Neural cell (in vitro differentiated cells): ENCODE measurements around the gene INTS7. TPM values are rescaled to one million over a fixed set of nuclear protein-coding genes. Genes with fewer than 3 reads are reported as not detected.

Source experiments
- H2AFZ ChIP-seq: fragments of 200-600, 300-800 bp; sonication (generic), shearing (Covaris generic); 2 replicates; pipeline ENCODE4 v1.6.0; 2014; ENCODE audit warnings: low read depth, mild to moderate bottlenecking, antibody characterized with exemption, low read length, moderate library complexity
- H3F3A ChIP-seq: fragments of 200-600 bp; shearing (Covaris generic); 2 replicates; pipeline ENCODE4 v1.6.1; 2016; ENCODE audit warnings: mild to moderate bottlenecking, moderate library complexity, mixed read lengths, antibody characterized with exemption, low read length; ENCODE audit not compliant: insufficient read depth, poor library complexity, severe bottlenecking
- H3K27ac ChIP-seq: fragments of 200-600, 300-800 bp; sonication (generic), shearing (Covaris generic); 2 replicates; pipeline ENCODE4 v1.5.1; 2014; ENCODE audit warnings: mild to moderate bottlenecking, low read length, moderate library complexity
- H3K27me3 ChIP-seq: fragments of 300-800, 200-600 bp; sonication (generic), shearing (Covaris generic); 2 replicates; pipeline ENCODE4 v1.6.0; 2014; ENCODE audit warnings: mild to moderate bottlenecking, low read depth, low read length, moderate library complexity; ENCODE audit not compliant: insufficient read depth
- H3K36me3 ChIP-seq: fragments of 300-800, 200-600 bp; sonication (generic), shearing (Covaris generic); 2 replicates; pipeline ENCODE4 v1.5.1; 2014; ENCODE audit warnings: mild to moderate bottlenecking, antibody characterized with exemption, low read length, moderate library complexity; ENCODE audit not compliant: insufficient read depth
- H3K4me2 ChIP-seq: fragments of 300-800, 200-600 bp; sonication (generic), shearing (Covaris generic); 2 replicates; pipeline ENCODE4 v1.6.0; 2014; ENCODE audit warnings: mild to moderate bottlenecking, low read length
- H3K4me3 ChIP-seq: fragments of 300-800, 200-600 bp; sonication (generic), shearing (Covaris generic); 2 replicates; pipeline ENCODE4 v1.5.1; 2014; ENCODE audit warnings: mild to moderate bottlenecking, low read length, moderate library complexity
- H3K79me2 ChIP-seq: fragments of 200-600 bp; shearing (Covaris generic); replicated peaks from 2 replicates; pipeline ENCODE4 v1.6.0; 2014; ENCODE audit warnings: mild to moderate bottlenecking, low read length, moderate library complexity; ENCODE audit not compliant: insufficient read depth
- H3K9ac ChIP-seq: fragments of 300-800, 200-600 bp; sonication (generic), shearing (Covaris generic); 2 replicates; pipeline ENCODE4 v1.6.1; 2016; ENCODE audit warnings: mild to moderate bottlenecking, low read length, mixed read lengths
- H3K9me2 ChIP-seq: fragments of 200-600 bp; shearing (Covaris generic); 2 replicates; pipeline ENCODE4 v1.6.1; 2016; ENCODE audit warnings: mild to moderate bottlenecking, low read length, mixed read lengths; ENCODE audit not compliant: insufficient read depth
- H3K9me3 ChIP-seq: fragments of 200-600, 300-800 bp; sonication (generic), shearing (Covaris generic); 2 replicates; pipeline ENCODE4 v1.6.1; 2016; ENCODE audit warnings: mild to moderate bottlenecking, mixed run types, low read length, moderate library complexity, mixed read lengths
- H4K20me1 ChIP-seq: fragments of 200-600 bp; shearing (Covaris generic); 2 replicates; pipeline ENCODE4 v1.6.1; 2016; ENCODE audit warnings: mild to moderate bottlenecking, mixed run types; ENCODE audit not compliant: insufficient read depth
- EZH2 ChIP-seq: fragments of 200-600, 300-800 bp; shearing (Covaris generic), sonication (generic); IDR thresholded peaks from 2 replicates; pipeline ENCODE4 v1.6.1; 2014; ENCODE audit warnings: antibody characterized with exemption, low read length, borderline replicate concordance, mild to moderate bottlenecking; ENCODE audit not compliant: insufficient read depth, poor library complexity, severe bottlenecking
- MXI1 ChIP-seq: fragments of 450-650 bp; conservative IDR thresholded peaks from 2 replicates; pipeline ENCODE4 v1.6.1; 2014; ENCODE audit warnings: antibody characterized with exemption, mild to moderate bottlenecking; ENCODE audit not compliant: poor library complexity, severe bottlenecking
- POLR2AphosphoS5 ChIP-seq: IDR thresholded peaks from 2 replicates; pipeline ENCODE4 v1.6.1; 2012
- RAD21 ChIP-seq: fragments of 450-650 bp; conservative IDR thresholded peaks from 2 replicates; pipeline ENCODE4 v1.6.1; 2014; ENCODE audit warnings: antibody characterized with exemption, mild to moderate bottlenecking, moderate library complexity
- SMC3 ChIP-seq: fragments of 450-650 bp; conservative IDR thresholded peaks from 2 replicates; pipeline ENCODE4 v1.6.1; 2014; ENCODE audit warnings: antibody characterized with exemption, mild to moderate bottlenecking, moderate library complexity; ENCODE audit not compliant: poor library complexity
- TAF1 ChIP-seq: IDR thresholded peaks from 2 replicates; pipeline ENCODE4 v1.6.1; 2012; ENCODE audit warnings: low read depth
- polyA plus RNA-seq: library from polyadenylated mRNA; depleted of rRNA; stranded (reverse); fragments of >200 nt; gene quantifications from 2 replicates; pipeline ENCODE4 v1.2.3, GENCODE V29; 2014
- TF ChIP-seq, protein P1 (sequence below): fragments of 450-650 bp; IDR thresholded peaks from 2 replicates; pipeline ENCODE4 v1.5.1; 2014; ENCODE audit warnings: antibody characterized with exemption, mild to moderate bottlenecking, moderate library complexity; ENCODE audit not compliant: poor library complexity, severe bottlenecking
- TF ChIP-seq, protein P2 (sequence below): IDR thresholded peaks from 2 replicates; pipeline ENCODE4 v1.6.1; 2012; ENCODE audit warnings: borderline replicate concordance

The INTS7 gene
- polyA plus RNA-seq, 1 donor from 2014 or later, result 23.6 TPM

DNA sequence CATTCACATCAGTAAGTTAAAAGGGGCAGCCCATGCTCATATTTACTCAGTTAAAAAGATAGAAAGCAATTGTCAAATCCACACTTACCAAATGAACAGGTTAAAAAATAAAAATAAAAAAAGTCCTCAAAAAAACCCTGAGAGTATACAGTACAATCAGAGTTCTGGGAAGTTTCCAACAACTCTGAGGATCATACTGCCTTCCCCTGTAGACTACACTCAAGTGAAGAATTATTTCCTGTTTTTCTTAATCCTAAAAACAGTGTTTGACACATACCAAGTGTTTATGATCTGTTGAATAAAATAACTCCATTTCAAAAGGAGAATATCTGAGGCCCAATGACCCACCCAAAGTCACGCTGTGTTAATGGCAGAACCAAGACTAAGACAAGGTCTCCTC, 61.8 kb downstream of the INTS7 start:
- Histone ChIP-seq H3K9me2 (no peaks in the 10 kb centered on the region), H3F3A (no peaks in the 10 kb centered on the region), H3K36me3 (no peaks in the 10 kb centered on the region), H3K79me2 (no peaks in the 10 kb centered on the region), H2AFZ (no peak overlapping the region), H3K9me3 (no peaks in the 10 kb centered on the region), H3K27me3 (no peaks in the 10 kb centered on the region), H4K20me1 (no peaks in the 10 kb centered on the region), H3K9ac (no peak overlapping the region), H3K27ac (no peak overlapping the region), H3K4me2 (no peak overlapping the region), H3K4me3 (no peak overlapping the region)
- TF ChIP-seq, protein P1, sequence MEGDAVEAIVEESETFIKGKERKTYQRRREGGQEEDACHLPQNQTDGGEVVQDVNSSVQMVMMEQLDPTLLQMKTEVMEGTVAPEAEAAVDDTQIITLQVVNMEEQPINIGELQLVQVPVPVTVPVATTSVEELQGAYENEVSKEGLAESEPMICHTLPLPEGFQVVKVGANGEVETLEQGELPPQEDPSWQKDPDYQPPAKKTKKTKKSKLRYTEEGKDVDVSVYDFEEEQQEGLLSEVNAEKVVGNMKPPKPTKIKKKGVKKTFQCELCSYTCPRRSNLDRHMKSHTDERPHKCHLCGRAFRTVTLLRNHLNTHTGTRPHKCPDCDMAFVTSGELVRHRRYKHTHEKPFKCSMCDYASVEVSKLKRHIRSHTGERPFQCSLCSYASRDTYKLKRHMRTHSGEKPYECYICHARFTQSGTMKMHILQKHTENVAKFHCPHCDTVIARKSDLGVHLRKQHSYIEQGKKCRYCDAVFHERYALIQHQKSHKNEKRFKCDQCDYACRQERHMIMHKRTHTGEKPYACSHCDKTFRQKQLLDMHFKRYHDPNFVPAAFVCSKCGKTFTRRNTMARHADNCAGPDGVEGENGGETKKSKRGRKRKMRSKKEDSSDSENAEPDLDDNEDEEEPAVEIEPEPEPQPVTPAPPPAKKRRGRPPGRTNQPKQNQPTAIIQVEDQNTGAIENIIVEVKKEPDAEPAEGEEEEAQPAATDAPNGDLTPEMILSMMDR, result no peak
- TF ChIP-seq RAD21 (no peak), SMC3 (no peak)

DNA sequence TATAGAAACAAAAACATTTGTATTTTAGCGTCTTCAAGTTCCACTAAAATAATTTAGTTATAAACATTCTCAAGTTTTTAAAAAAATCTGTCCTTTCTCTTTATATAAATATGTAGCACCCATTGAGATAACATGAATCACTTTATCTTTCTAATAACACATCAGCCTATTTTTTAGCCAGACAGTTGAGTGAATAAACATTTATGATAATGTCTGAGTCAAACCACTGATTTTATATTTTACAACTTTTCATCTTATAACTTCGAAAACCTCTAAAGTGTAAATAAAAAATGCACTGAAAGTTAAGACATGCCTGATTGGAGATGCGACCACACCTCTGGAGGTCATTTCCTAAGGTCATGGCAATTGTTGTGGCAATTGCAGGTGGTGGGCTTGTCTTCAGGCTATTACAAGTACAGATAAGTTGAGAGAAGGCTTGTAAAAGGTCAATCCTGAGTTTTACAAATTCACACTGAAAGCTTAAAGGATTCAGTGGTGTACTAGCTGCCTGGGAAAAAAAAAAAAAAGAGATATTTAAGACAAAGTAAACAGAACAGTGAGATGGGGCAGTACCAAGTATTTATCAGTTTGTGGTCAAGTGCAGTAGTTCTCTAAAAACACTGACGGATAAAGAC, 67.0 kb downstream of the INTS7 start:
- no peaks in the 10 kb centered on the region for H4K20me1 ChIP-seq
- H3K4me3 ChIP-seq, result no peak overlapping the region
- no peaks in the 10 kb centered on the region for H3K79me2 ChIP-seq
- H3K36me3 ChIP-seq, result peaks cover 3% of the 10 kb centered on the region
- H3K9ac ChIP-seq, result no peak overlapping the region
- H3K4me2 ChIP-seq, result no peak overlapping the region
- H3K27me3 ChIP-seq, result no peaks in the 10 kb centered on the region
- no peak overlapping the region for H2AFZ ChIP-seq
- H3K9me2 ChIP-seq, result no peaks in the 10 kb centered on the region
- H3K9me3 ChIP-seq, result no peaks in the 10 kb centered on the region
- TF ChIP-seq EZH2 (no peak), TAF1 (no peak), POLR2AphosphoS5 (no peak), MXI1 (no peak)
- TF ChIP-seq, protein P2, sequence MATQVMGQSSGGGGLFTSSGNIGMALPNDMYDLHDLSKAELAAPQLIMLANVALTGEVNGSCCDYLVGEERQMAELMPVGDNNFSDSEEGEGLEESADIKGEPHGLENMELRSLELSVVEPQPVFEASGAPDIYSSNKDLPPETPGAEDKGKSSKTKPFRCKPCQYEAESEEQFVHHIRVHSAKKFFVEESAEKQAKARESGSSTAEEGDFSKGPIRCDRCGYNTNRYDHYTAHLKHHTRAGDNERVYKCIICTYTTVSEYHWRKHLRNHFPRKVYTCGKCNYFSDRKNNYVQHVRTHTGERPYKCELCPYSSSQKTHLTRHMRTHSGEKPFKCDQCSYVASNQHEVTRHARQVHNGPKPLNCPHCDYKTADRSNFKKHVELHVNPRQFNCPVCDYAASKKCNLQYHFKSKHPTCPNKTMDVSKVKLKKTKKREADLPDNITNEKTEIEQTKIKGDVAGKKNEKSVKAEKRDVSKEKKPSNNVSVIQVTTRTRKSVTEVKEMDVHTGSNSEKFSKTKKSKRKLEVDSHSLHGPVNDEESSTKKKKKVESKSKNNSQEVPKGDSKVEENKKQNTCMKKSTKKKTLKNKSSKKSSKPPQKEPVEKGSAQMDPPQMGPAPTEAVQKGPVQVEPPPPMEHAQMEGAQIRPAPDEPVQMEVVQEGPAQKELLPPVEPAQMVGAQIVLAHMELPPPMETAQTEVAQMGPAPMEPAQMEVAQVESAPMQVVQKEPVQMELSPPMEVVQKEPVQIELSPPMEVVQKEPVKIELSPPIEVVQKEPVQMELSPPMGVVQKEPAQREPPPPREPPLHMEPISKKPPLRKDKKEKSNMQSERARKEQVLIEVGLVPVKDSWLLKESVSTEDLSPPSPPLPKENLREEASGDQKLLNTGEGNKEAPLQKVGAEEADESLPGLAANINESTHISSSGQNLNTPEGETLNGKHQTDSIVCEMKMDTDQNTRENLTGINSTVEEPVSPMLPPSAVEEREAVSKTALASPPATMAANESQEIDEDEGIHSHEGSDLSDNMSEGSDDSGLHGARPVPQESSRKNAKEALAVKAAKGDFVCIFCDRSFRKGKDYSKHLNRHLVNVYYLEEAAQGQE, result no peak
- TF ChIP-seq, protein P1, result no peak
- no peaks in the 10 kb centered on the region for H3F3A ChIP-seq
- no peak overlapping the region for H3K27ac ChIP-seq
